K562 (cell line): Measurements from ENCODE around the gene GLIS1. TPM values are rescaled to one million over a fixed set of nuclear protein-coding genes. Genes with fewer than 3 reads are reported as not detected.

Experiments
- ATAC-seq: fragments of 200-7000 bp; cut with Tn5 transposase; 3 replicates; pipeline ENCODE4 v1.9.1; 2020; ENCODE audit warnings: moderate library complexity
- BruUV-seq: library from RNA; stranded (reverse); fragments of 400-500 nt; replicated peaks from 2 replicates; lab custom pipeline; 2021; lab: Mats Ljungman, UMichigan
- CTCF ChIA-PET: fragments of 300-600 bp; formaldehyde crosslinking; extraction: SDS; loops from one replicate; lab custom pipeline; 2021; ENCODE audit warnings: low intra/inter-chr PET ratio; lab: Yijun Ruan, JAX
- POLR2A ChIA-PET: fragments of 300-600, 350-650 bp; sonication (Branson Sonifier 250); formaldehyde crosslinking; extraction: SDS; loops from one replicate; lab custom pipeline; 2021; ENCODE audit warnings: antibody characterized with exemption, inconsistent platforms; lab: Yijun Ruan, JAX
- DNase-seq, 4 experiments: peaks; one replicate each; pipeline versions ENCODE4 v3.0.0 to v3.0.0-alpha.2; 2011 to 2018; ENCODE audit warnings: low spot score in 3 of 4, mixed read lengths in 3 of 4; ENCODE audit errors: extremely low read depth in 1 of 4
- FAIRE-seq: peaks from 2 replicates; lab custom pipeline; 2011; peaks lifted over from hg19 to GRCh38; lab: Jason Lieb, UNC
- H2AFZ ChIP-seq: 2 replicates; pipeline ENCODE4 v1.6.0; 2011; ENCODE audit warnings: low read depth, low read length, control low read depth, inconsistent platforms
- H3K27ac ChIP-seq: fragments of 200-600 bp; 3 replicates; pipeline ENCODE4 v1.8.0; 2011; ENCODE audit warnings: low read depth, mild to moderate bottlenecking, control low read depth, inconsistent platforms, low read length, moderate library complexity, mixed read lengths; ENCODE audit errors: extremely low read depth
- H3K27me3 ChIP-seq, 2 experiments: fragments of 300-600 bp in 1 of 2; 2 replicates in 1 of 2; 3 replicates in 1 of 2; pipeline versions ENCODE4 v1.6.0 to v1.8.0; 2011; ENCODE audit warnings: inconsistent platforms in 2 of 2, low read length in 2 of 2, mild to moderate bottlenecking in 1 of 2, mixed read lengths in 1 of 2, moderate library complexity in 1 of 2; ENCODE audit not compliant: control insufficient read depth in 2 of 2, insufficient read depth in 2 of 2
- H3K36me3 ChIP-seq: fragments of 300-600 bp; 3 replicates; pipeline ENCODE4 v1.8.0; 2011; ENCODE audit warnings: mild to moderate bottlenecking, low read length, inconsistent platforms; ENCODE audit not compliant: control insufficient read depth, insufficient read depth
- H3K4me1 ChIP-seq, 2 experiments: fragments of 200-600 bp in 1 of 2; replicated peaks in 1 of 2; 2 replicates in 1 of 2; 3 replicates in 1 of 2; pipeline versions ENCODE4 v1.5.1 to v1.8.0; 2011; ENCODE audit warnings: inconsistent platforms in 2 of 2, low read length in 2 of 2, mild to moderate bottlenecking in 1 of 2, mixed read lengths in 1 of 2, moderate library complexity in 1 of 2; ENCODE audit not compliant: control insufficient read depth in 2 of 2, insufficient read depth in 2 of 2
- H3K4me2 ChIP-seq: 2 replicates; pipeline ENCODE4 v1.6.1; 2011; ENCODE audit warnings: low read length, control low read depth, inconsistent platforms, mixed read lengths; ENCODE audit not compliant: insufficient read depth
- H3K4me3 ChIP-seq: fragments of 200-600 bp; sonication (generic), shearing (Covaris generic); 2 replicates; pipeline ENCODE4 v1.5.1; 2016; ENCODE audit warnings: control low read depth, inconsistent platforms
- H3K79me2 ChIP-seq: fragments of 200-600 bp; 3 replicates; pipeline ENCODE4 v1.8.0; 2011; ENCODE audit warnings: low read length, inconsistent platforms; ENCODE audit not compliant: control insufficient read depth, insufficient read depth
- H3K9ac ChIP-seq, 2 experiments: 2 replicates each; pipeline versions ENCODE4 v1.6.0 to v1.6.1; 2011; ENCODE audit warnings: low read depth in 2 of 2, low read length in 2 of 2, control low read depth in 1 of 2, inconsistent platforms in 1 of 2, mild to moderate bottlenecking in 1 of 2, mixed read lengths in 1 of 2; ENCODE audit not compliant: insufficient read depth in 1 of 2
- H3K9me1 ChIP-seq: one replicate; pipeline ENCODE4 v1.6.0; 2011; ENCODE audit warnings: inconsistent platforms, mild to moderate bottlenecking, low read length, moderate library complexity; ENCODE audit not compliant: control insufficient read depth, insufficient read depth
- H3K9me3 ChIP-seq: replicated peaks from 2 replicates; pipeline ENCODE4 v1.5.1; 2011; ENCODE audit warnings: low read depth, low read length, inconsistent platforms; ENCODE audit not compliant: control insufficient read depth, insufficient read depth
- H4K20me1 ChIP-seq: replicated peaks from 2 replicates; pipeline ENCODE4 v1.6.1; 2011; ENCODE audit warnings: low read length, inconsistent platforms, mixed read lengths; ENCODE audit not compliant: control insufficient read depth, insufficient read depth
- MITF ChIP-seq: IDR thresholded peaks from 2 replicates; pipeline ENCODE4 v1.6.1; 2014; ENCODE audit warnings: antibody characterized with exemption
- POLR3A ChIP-seq: IDR thresholded peaks from 2 replicates; pipeline ENCODE4 v1.6.1; 2011; ENCODE audit warnings: borderline replicate concordance, mild to moderate bottlenecking, moderate library complexity; ENCODE audit not compliant: insufficient read length, insufficient read depth; ENCODE audit errors: extremely low read depth
- PTRF ChIP-seq: fragments of 450-650 bp; IDR thresholded peaks from 2 replicates; pipeline ENCODE4 v1.6.1; 2016; ENCODE audit warnings: mild to moderate bottlenecking, missing genetic modification characterization, missing compliant biosample characterization
- SLC30A9 ChIP-seq: fragments of 250-450 bp; sonication (Bioruptor Pico); IDR thresholded peaks from 2 replicates; pipeline ENCODE4 v1.8.0; 2022; ENCODE audit warnings: mild to moderate bottlenecking, moderate library complexity
- TCF7L2 ChIP-seq: fragments of 150-350 bp; IDR thresholded peaks from 2 replicates; pipeline ENCODE4 v1.6.1; 2016; ENCODE audit warnings: low read depth, mild to moderate bottlenecking, low read length, moderate library complexity
- ZNF609 ChIP-seq: sonication (generic); formaldehyde crosslinking; IDR thresholded peaks from 2 replicates; pipeline ENCODE4 v1.8.1; 2023; ENCODE audit warnings: missing genetic modification reagents, mild to moderate bottlenecking, borderline replicate concordance
- ZNF77 ChIP-seq: fragments of 250-450 bp; sonication (Bioruptor Pico); IDR thresholded peaks from 2 replicates; pipeline ENCODE4 v1.5.0; 2020
- WGBS: fragments of 100-300 bp; shearing (Covaris generic); methylation state at CpG from one replicate; pipeline ENCODE4 v1.1.6; 2016; ENCODE audit warnings: low coverage, mixed read lengths; ENCODE audit not compliant: insufficient coverage; ENCODE audit errors: missing lambda C conversion rate; 5-methylcytosine and 5-hydroxymethylcytosine counted together
- in situ Hi-C: fragments of 300-500 bp; cut with MboI; formaldehyde crosslinking; loops from 4 replicates; pipeline ENCODE4 v1.15.0; 2018; ENCODE audit warnings: inconsistent platforms, mixed read lengths
- intact Hi-C: fragments of 100-400 bp; cut with micrococcal nuclease; formaldehyde crosslinking; loops from 2 replicates; pipeline ENCODE4 v1.14.2; 2022
- polyA plus RNA-seq, 8 experiments: library from polyadenylated mRNA; depleted of rRNA in 4 of 8; stranded (reverse) in 5 of 8; unstranded in 3 of 8; fragments of >200 nt; fragmentation: Nextera tagmentation in 2 of 8; fragmentation: Illumina TruSeq in 1 of 8; extraction: Ambion mirVana in 2 of 8; extraction: Trizol in 1 of 8; gene quantifications; 2 replicates each; pipeline versions ENCODE4 v1.2.1 to v1.2.3, GENCODE V29; 2011 to 2014; ENCODE audit warnings: inconsistent platforms in 1 of 8, missing spikeins in 1 of 8
- total RNA-seq, 7 experiments: library from RNA; depleted of rRNA in 6 of 7; stranded (reverse); fragments of >200 nt in 6 of 7; fragmentation: Illumina TruSeq in 2 of 7; extraction: Trizol in 2 of 7; gene quantifications; 2 replicates each; pipeline versions ENCODE4 v1.2.1 to v1.2.3, GENCODE V29; 2011 to 2021; ENCODE audit warnings: low replicate concordance in 1 of 7
- TF ChIP-seq, protein P1 (sequence below): fragments of 250-450 bp; sonication (Bioruptor Pico); IDR thresholded peaks from 2 replicates; pipeline ENCODE4 v1.5.0; 2021; ENCODE audit warnings: mild to moderate bottlenecking, borderline replicate concordance
- TF ChIP-seq, protein P2 (sequence below), 2 experiments: fragments of 150-350 bp in 1 of 2; IDR thresholded peaks; 2 replicates each; pipeline ENCODE4 v1.6.1; 2012 to 2016; ENCODE audit warnings: low read depth in 2 of 2, low read length in 2 of 2, mild to moderate bottlenecking in 1 of 2, moderate library complexity in 1 of 2

Gene GLIS1
- total and polyA plus RNA-seq, 9 of the 15 experiments (the other 6 are each of a cell fraction or from before 2014, with no cell fraction given), result not detected

DNA sequence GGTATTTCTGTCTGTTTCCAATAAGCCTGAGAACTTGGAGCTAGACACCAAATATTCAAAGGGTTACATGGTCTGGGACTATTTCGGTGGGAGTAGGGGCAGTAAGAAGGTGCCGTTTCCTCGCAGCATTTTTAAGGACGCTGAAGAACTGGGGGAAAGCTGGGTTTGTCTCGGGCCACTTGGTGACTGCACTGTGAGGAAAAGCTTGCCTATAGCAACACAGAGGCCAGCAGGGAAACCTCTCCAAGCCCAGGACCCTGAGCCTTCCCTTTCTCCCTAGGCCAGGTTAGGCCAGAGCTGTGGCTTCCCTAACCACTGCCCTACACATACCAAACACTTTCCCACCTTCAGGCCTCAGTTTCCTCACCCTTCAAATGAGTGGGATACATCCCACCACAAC is 3.3 kb downstream of the GLIS1 start:
- CTCF ChIA-PET, result no interaction called here
- Histone ChIP-seq H3K9me3 (no peaks in the 10 kb centered on the region), H3K4me2 (no peak overlapping the region), H2AFZ (no peak overlapping the region), H3K9ac (no peak overlapping the region), H4K20me1 (no peaks in the 10 kb centered on the region; the same call in 1 of the 2 replicates), H3K4me3 (no peak overlapping the region), H3K27me3 (peaks cover 66 to 81% of the 10 kb centered on the region in 2 experiments), H3K36me3 (no peaks in the 10 kb centered on the region), H3K79me2 (no peaks in the 10 kb centered on the region), H3K9me1 (no peaks in the 10 kb centered on the region), H3K27ac (no peak overlapping the region), H3K4me1 (peaks cover 0 to 21% of the 10 kb centered on the region in 2 experiments; a peak in 3 of 5 replicates)
- FAIRE-seq, result no peak
- DNase-seq, result no peak
- 0% methylated on average over 5 of the region's 5 CpGs for WGBS
- POLR2A ChIA-PET, result interaction anchor here (0.9 to 1.3 kb wide), 4 partner anchors 9 to 41 kb away, joined by 3 to 7 read pairs (median 3); no protein-coding TSS in a partner anchor
- ATAC-seq, result no peak
- intact Hi-C loops, result no loop called here
- in situ Hi-C loops, result no loop called here
- no TSS peak for BruUV-seq
- TF ChIP-seq, protein P1, sequence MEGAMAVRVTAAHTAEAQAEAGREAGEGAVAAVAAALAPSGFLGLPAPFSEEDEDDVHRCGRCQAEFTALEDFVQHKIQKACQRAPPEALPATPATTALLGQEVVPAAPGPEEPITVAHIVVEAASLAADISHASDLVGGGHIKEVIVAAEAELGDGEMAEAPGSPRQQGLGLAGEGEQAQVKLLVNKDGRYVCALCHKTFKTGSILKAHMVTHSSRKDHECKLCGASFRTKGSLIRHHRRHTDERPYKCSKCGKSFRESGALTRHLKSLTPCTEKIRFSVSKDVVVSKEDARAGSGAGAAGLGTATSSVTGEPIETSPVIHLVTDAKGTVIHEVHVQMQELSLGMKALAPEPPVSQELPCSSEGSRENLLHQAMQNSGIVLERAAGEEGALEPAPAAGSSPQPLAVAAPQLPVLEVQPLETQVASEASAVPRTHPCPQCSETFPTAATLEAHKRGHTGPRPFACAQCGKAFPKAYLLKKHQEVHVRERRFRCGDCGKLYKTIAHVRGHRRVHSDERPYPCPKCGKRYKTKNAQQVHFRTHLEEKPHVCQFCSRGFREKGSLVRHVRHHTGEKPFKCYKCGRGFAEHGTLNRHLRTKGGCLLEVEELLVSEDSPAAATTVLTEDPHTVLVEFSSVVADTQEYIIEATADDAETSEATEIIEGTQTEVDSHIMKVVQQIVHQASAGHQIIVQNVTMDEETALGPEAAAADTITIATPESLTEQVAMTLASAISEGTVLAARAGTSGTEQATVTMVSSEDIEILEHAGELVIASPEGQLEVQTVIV (CRISPR knock-in tag), result no peak
- TF ChIP-seq, protein P2, sequence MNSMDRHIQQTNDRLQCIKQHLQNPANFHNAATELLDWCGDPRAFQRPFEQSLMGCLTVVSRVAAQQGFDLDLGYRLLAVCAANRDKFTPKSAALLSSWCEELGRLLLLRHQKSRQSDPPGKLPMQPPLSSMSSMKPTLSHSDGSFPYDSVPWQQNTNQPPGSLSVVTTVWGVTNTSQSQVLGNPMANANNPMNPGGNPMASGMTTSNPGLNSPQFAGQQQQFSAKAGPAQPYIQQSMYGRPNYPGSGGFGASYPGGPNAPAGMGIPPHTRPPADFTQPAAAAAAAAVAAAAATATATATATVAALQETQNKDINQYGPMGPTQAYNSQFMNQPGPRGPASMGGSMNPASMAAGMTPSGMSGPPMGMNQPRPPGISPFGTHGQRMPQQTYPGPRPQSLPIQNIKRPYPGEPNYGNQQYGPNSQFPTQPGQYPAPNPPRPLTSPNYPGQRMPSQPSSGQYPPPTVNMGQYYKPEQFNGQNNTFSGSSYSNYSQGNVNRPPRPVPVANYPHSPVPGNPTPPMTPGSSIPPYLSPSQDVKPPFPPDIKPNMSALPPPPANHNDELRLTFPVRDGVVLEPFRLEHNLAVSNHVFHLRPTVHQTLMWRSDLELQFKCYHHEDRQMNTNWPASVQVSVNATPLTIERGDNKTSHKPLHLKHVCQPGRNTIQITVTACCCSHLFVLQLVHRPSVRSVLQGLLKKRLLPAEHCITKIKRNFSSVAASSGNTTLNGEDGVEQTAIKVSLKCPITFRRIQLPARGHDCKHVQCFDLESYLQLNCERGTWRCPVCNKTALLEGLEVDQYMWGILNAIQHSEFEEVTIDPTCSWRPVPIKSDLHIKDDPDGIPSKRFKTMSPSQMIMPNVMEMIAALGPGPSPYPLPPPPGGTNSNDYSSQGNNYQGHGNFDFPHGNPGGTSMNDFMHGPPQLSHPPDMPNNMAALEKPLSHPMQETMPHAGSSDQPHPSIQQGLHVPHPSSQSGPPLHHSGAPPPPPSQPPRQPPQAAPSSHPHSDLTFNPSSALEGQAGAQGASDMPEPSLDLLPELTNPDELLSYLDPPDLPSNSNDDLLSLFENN (IDR thresholded peaks at IDR 0.05; ENCODE audit: low read depth in 2 of 2, low read length in 2 of 2), result no peak
- TF ChIP-seq SLC30A9 (CRISPR knock-in tag) (no peak), ZNF609 (no peak), MITF (no peak), TCF7L2 (no peak), PTRF (tag) (no peak), POLR3A (no peak), ZNF77 (no peak)
